T-helper 17 cell (primary cell): Measurements from ENCODE around the gene LRRC3C. TPM values are rescaled to one million over a fixed set of nuclear protein-coding genes. Genes with fewer than 3 reads are reported as not detected.
A peak's percentile ranks its signal among the peaks of the same experiment; 100 is the strongest.

Source experiments
- ATAC-seq: fragments of 150-1000 bp; cut with Tn5 transposase; 2 replicates; pipeline ENCODE4 v1.10.0; 2021; ENCODE audit warnings: mild to moderate bottlenecking, moderate library complexity
- DNase-seq, 3 donors: peaks; one replicate each; pipeline versions ENCODE4 v3.0.0 to v3.0.0-alpha.2; 2020 to 2021
- H3K9me3 ChIP-seq: one replicate; pipeline ENCODE4 v1.7.0; 2013; ENCODE audit warnings: low read length, mild to moderate bottlenecking; ENCODE audit not compliant: control insufficient read depth, poor library complexity, severe bottlenecking
- H3K27ac Mint-ChIP-seq: one replicate; pipeline ENCODE4 v1.8.0; 2022; ENCODE audit warnings: mild to moderate bottlenecking, moderate library complexity, mixed read lengths
- H3K27me3 Mint-ChIP-seq: one replicate; pipeline ENCODE4 v1.8.0; 2022; ENCODE audit warnings: mixed read lengths
- H3K36me3 Mint-ChIP-seq: one replicate; pipeline ENCODE4 v1.8.0; 2022; ENCODE audit warnings: low read depth, mixed read lengths
- H3K4me1 Mint-ChIP-seq: one replicate; pipeline ENCODE4 v1.8.0; 2022; ENCODE audit warnings: mild to moderate bottlenecking, mixed read lengths
- H3K4me3 Mint-ChIP-seq: one replicate; pipeline ENCODE4 v1.8.0; 2022; ENCODE audit warnings: mild to moderate bottlenecking, moderate library complexity, mixed read lengths
- total RNA-seq, 4 donors: library from RNA in 2 of 4; stranded (reverse) in 2 of 4; gene quantifications; one replicate each; pipeline ENCODE4 v1.2.3 and lab custom pipeline; 2022 to 2026

The LRRC3C gene
- total RNA-seq, 2 donors from 2014 or later: not detected

DNA sequence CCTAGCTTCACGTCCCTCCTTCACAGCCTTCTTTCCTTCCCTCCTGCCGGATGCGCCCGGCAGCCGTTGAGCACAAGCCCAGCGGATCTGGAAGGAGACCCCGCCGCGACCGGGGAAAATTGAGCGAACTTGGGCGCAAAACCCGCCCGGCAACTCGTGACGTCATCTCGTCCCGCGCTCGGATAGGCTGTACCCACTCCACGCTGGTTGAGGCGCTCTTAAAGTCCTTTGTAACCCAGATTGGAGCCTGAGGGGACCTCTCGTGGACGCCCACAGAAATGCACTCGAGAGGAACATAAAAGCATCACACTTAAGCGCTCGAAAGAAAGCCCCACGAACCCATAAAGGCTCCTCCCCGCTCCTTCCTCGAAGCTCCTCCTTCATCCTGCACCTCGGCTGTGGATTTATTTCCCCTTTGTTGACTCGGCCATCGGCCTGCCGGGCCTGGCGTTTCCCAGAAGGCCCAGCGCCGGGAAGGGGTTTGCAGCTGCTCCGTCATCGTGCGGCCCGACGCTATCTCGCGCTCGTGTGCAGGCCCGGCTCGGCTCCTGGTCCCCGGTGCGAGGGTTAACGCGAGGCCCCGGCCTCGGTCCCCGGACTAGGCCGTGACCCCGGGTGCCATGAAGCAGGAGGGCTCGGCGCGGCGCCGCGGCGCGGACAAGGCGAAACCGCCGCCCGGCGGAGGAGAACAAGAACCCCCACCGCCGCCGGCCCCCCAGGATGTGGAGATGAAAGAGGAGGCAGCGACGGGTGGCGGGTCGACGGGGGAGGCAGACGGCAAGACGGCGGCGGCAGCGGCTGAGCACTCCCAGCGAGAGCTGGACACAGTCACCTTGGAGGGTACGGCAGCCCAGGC is 53.0 kb downstream of the LRRC3C start, which contains the start of gene PSMD3:
Gene PSMD3, plus strand, starts transcription at position 457 of the 856 bp plus-strand sequence. Its CDS starts 164 bp downstream, at position 621.
- H3K36me3 Mint-ChIP-seq: peaks cover 3% of the 10 kb centered on the region
- peak within 1 kb of the TSS; percentile 97 for H3K4me3 Mint-ChIP-seq
- no peaks in the 10 kb centered on the region for H3K27me3 Mint-ChIP-seq
- peak within 1 kb of the TSS; percentile 98 for H3K27ac Mint-ChIP-seq
- no peaks in the 10 kb centered on the region for H3K9me3 ChIP-seq
- peaks cover 17% of the 10 kb centered on the region for H3K4me1 Mint-ChIP-seq
- peak; percentile 89 to 96 (median 95) for DNase-seq
- peak; percentile 96 for ATAC-seq

DNA sequence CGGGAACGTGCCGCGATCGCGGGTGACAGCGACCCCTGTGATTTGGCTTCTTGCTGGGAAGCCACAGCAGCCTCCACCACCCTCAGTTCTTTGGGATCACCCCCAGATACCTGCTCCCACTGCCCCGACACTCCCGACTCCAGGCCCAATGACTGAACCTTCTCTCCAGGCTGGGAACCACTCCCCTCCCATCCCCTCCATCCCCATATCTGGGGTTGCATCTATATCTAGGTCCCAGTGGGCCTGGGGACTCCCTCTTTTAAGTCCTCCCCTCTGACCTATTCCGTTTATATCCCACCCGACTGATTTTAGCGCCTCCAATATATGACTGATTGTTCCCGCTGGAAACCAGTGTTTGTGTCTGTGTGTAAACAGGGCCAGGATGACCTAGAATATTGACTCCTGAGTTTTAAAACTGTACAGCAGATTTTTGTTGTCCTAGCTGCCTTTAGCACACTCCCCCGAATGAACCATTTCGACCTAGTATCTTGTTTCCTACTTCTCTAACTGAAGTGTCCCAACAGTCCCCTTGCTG is 53.7 kb downstream of the LRRC3C start:
- H3K9me3 ChIP-seq: no peaks in the 10 kb centered on the region
- Mint-ChIP-seq H3K4me3 (peak overlapping the region; percentile 97), H3K36me3 (peaks cover 3% of the 10 kb centered on the region), H3K27ac (peak overlapping the region; percentile 98), H3K27me3 (no peaks in the 10 kb centered on the region), H3K4me1 (peaks cover 19% of the 10 kb centered on the region)
- no peak for DNase-seq
- ATAC-seq: no peak

DNA sequence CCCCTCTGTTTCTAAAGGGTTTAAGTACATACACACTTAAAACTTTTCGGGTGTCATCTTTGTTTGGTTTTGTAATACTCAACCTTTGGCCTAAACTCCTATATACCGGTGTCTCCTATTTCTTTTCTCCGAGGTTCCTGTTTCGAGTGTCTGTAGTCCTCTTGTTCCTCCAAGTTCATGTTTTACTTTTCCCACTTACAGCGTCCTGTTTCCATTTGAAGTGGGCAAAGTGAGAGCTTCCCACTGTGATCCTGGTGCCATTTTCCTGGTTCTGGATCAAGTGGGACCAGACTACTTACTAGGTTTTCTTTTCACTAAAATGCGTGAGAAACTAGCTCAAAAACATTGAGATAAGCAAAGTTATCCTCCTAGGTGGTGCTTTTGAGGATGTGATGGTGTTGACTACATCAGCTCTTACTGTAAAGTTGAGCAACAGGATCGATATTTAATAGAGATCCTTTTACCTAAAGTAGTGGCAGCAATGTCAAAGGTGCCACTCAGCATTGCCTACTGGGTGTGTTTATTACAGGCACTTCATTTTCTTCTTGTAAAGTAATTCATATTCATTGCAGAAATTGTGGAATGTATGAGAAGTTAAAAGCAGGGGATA is 54.3 kb downstream of the LRRC3C start:
- Mint-ChIP-seq H3K4me3 (peak overlapping the region; percentile 97), H3K36me3 (peaks cover 3% of the 10 kb centered on the region), H3K27me3 (no peaks in the 10 kb centered on the region), H3K27ac (peak overlapping the region; percentile 98), H3K4me1 (peaks cover 19% of the 10 kb centered on the region)
- DNase-seq (no peak), ATAC-seq (no peak)
- H3K9me3 ChIP-seq: no peaks in the 10 kb centered on the region

DNA sequence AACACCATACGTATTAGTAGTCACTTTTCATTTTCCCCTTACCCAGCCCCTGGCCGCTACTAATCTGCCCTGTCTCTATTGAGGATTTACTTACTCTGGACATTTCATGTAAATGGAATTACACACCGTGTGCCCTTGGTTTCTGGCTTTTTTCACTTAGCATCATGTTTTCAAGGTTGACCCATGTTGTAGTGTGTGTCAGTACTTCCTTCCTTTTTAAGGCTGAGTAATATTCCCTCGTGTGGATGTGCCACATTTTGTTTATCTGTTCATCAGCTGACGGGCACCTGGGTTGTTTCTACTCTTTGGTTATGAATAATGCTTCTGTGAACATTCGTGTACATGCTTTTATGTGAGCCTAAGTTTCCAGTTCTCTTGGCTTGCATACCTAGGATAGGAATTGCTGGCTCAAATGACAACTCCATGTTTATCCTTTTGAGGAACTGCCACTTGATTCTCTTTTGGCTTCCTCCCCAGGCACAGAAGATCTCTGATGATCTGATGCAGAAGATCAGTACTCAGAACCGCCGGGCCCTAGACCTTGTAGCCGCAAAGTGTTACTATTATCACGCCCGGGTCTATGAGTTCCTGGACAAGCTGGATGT is 60.8 kb downstream of the LRRC3C start:
- DNase-seq: no peak
- Mint-ChIP-seq H3K27me3 (no peaks in the 10 kb centered on the region), H3K4me1 (peaks cover 16% of the 10 kb centered on the region), H3K36me3 (peaks cover 15% of the 10 kb centered on the region), H3K27ac (no peak overlapping the region), H3K4me3 (no peak overlapping the region)
- H3K9me3 ChIP-seq: no peaks in the 10 kb centered on the region
- ATAC-seq: no peak

DNA sequence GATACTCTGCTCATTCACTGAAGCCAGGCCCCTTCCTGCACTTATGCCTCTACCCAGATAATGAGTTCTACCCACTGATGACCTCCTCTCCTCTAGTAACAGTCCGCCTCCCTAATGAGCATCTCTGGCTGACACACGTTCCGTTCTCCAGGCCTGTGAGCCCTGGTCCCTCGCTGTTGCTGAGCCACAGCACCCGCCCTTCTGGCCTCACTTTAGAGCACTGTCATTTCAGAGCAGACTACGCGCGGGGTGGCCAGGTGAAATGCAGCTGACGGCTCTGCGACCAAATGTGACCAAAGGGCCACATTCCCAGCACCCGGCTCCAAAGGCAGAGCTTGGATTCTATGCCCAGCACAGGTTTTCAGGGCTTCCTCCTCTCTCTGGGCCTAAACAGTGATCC is 66.9 kb downstream of the LRRC3C start:
- H3K4me3 Mint-ChIP-seq: no peak overlapping the region
- no peak overlapping the region for H3K27ac Mint-ChIP-seq
- no peak for DNase-seq
- H3K27me3 Mint-ChIP-seq: no peaks in the 10 kb centered on the region
- H3K4me1 Mint-ChIP-seq: peaks cover 12% of the 10 kb centered on the region
- H3K9me3 ChIP-seq: no peaks in the 10 kb centered on the region
- peaks cover 28% of the 10 kb centered on the region for H3K36me3 Mint-ChIP-seq
- no peak for ATAC-seq

Other genes with a start within 250 kb of the LRRC3C start
- gene PGAP3, start 239.7 kb upstream of the LRRC3C start, total RNA-seq: 10 to 100 TPM; 28.8 to 31.3 TPM
- gene ERBB2, start 227.7 kb upstream of the LRRC3C start, total RNA-seq: 1 to 10 TPM; 1.3 to 3.5 TPM
- 10 to 100 TPM; 36.9 to 41.8 TPM for gene MIEN1, start 197.2 kb upstream of the LRRC3C start, total RNA-seq
- gene GRB7, start 189.8 kb upstream of the LRRC3C start, total RNA-seq: not detected
- gene IKZF3, start 63.4 kb upstream of the LRRC3C start, total RNA-seq: 100 to 1,000 TPM; 106 to 113 TPM
- gene ZPBP2, start 59.5 kb upstream of the LRRC3C start, total RNA-seq: under 1 TPM in 1 of 2 donors, not detected in 1; 0.37 TPM
- 10 to 100 TPM; 17.2 to 28.6 TPM for gene GSDMB, start 9.1 kb upstream of the LRRC3C start, total RNA-seq
- gene ORMDL3, start 131 bp upstream of the LRRC3C start, total RNA-seq: 10 to 100 TPM; 76.0 to 88.9 TPM
- gene GSDMA, start 35.3 kb downstream of the LRRC3C start, total RNA-seq: under 1 TPM in 1 of 2 donors, not detected in 1; 0.26 TPM
- gene PSMD3, start 53.1 kb downstream of the LRRC3C start, total RNA-seq: 10 to 100 TPM; 51.8 to 63.9 TPM
- not detected for gene CSF3, start 87.7 kb downstream of the LRRC3C start, total RNA-seq
- gene MED24, start 126.7 kb downstream of the LRRC3C start, total RNA-seq: 10 to 100 TPM; 73.7 to 77.5 TPM
- gene THRA, start 135.2 kb downstream of the LRRC3C start, total RNA-seq: 10 to 100 TPM; 29.8 to 32.2 TPM
- 100 to 1,000 TPM; 102 to 145 TPM for gene NR1D1, start 172.9 kb downstream of the LRRC3C start, total RNA-seq
- 100 to 1,000 TPM; 101 to 106 TPM for gene MSL1, start 194.2 kb downstream of the LRRC3C start, total RNA-seq
- gene CASC3, start 212.8 kb downstream of the LRRC3C start, total RNA-seq: 100 to 1,000 TPM; 168 to 176 TPM
- 10 to 100 TPM in 1 of 2 donors, 1 to 10 TPM in 1; 6.9 to 10.5 TPM for gene RAPGEFL1, start 249.7 kb downstream of the LRRC3C start, total RNA-seq